H9 (cell line): ENCODE measurements around the gene TPPP2. TPM values are rescaled to one million over a fixed set of nuclear protein-coding genes. Genes with fewer than 3 reads are reported as not detected.
A peak's percentile ranks its signal among the peaks of the same experiment; 100 is the strongest.

Experiments used
- DNase-seq: peaks from one replicate; pipeline ENCODE4 v3.0.0-alpha.2; 2017
- H2AFZ ChIP-seq: one replicate; pipeline ENCODE4 v1.6.1; 2013; ENCODE audit warnings: mild to moderate bottlenecking, low read length, control low read depth, moderate library complexity
- H2AK5ac ChIP-seq: 2 replicates; pipeline ENCODE4 v1.6.1; 2013; ENCODE audit warnings: low read length, control low read depth, mixed read lengths; ENCODE audit not compliant: insufficient read length
- H2BK120ac ChIP-seq: one replicate; pipeline ENCODE4 v1.6.1; 2013; ENCODE audit warnings: low read depth, mild to moderate bottlenecking, low read length, control low read depth, inconsistent platforms; ENCODE audit not compliant: poor library complexity, severe bottlenecking
- H2BK12ac ChIP-seq: 2 replicates; pipeline ENCODE4 v1.6.1; 2013; ENCODE audit warnings: low read length, control low read depth, mixed read lengths, low read depth; ENCODE audit not compliant: insufficient read length
- H2BK15ac ChIP-seq: 2 replicates; pipeline ENCODE4 v1.6.1; 2013; ENCODE audit warnings: low read depth, low read length, control low read depth
- H2BK20ac ChIP-seq: one replicate; pipeline ENCODE4 v1.6.1; 2013; ENCODE audit warnings: low read depth, mild to moderate bottlenecking, low read length, control low read depth, inconsistent platforms; ENCODE audit not compliant: poor library complexity, severe bottlenecking
- H2BK5ac ChIP-seq: 2 replicates; pipeline ENCODE4 v1.6.1; 2013; ENCODE audit warnings: low read length, control low read depth, mixed read lengths; ENCODE audit not compliant: insufficient read length
- H3K14ac ChIP-seq: 2 replicates; pipeline ENCODE4 v1.6.1; 2013; ENCODE audit warnings: low read length, control low read depth; ENCODE audit not compliant: insufficient read depth
- H3K18ac ChIP-seq: 2 replicates; pipeline ENCODE4 v1.6.1; 2013; ENCODE audit warnings: low read depth, mild to moderate bottlenecking, mixed read lengths, low read length, control low read depth; ENCODE audit not compliant: insufficient read length
- H3K23ac ChIP-seq: 2 replicates; pipeline ENCODE4 v1.6.1; 2013; ENCODE audit warnings: low read length, control low read depth, mixed read lengths, low read depth; ENCODE audit not compliant: insufficient read length
- H3K23me2 ChIP-seq: 2 replicates; pipeline ENCODE4 v1.6.1; 2013; ENCODE audit warnings: low read depth, mild to moderate bottlenecking, mixed read lengths, low read length, control low read depth; ENCODE audit not compliant: insufficient read length, poor library complexity, severe bottlenecking
- H3K27ac ChIP-seq: 2 replicates; pipeline ENCODE4 v1.5.1; 2013; ENCODE audit warnings: low read length, control low read depth, mixed read lengths, low read depth; ENCODE audit not compliant: insufficient read length
- H3K27me3 ChIP-seq: 2 replicates; pipeline ENCODE4 v1.6.1; 2013; ENCODE audit warnings: low read length, control low read depth, inconsistent platforms; ENCODE audit not compliant: insufficient read depth
- H3K4ac ChIP-seq: 2 replicates; pipeline ENCODE4 v1.6.1; 2013; ENCODE audit warnings: low read depth, mild to moderate bottlenecking, control low read depth, inconsistent platforms, low read length, moderate library complexity
- H3K4me1 ChIP-seq: 2 replicates; pipeline ENCODE4 v1.6.1; 2013; ENCODE audit warnings: low read length, control low read depth, inconsistent platforms; ENCODE audit not compliant: insufficient read depth
- H3K4me2 ChIP-seq: 2 replicates; pipeline ENCODE4 v1.6.1; 2013; ENCODE audit warnings: low read length, control low read depth, mixed read lengths; ENCODE audit not compliant: insufficient read length, insufficient read depth
- H3K56ac ChIP-seq: 2 replicates; pipeline ENCODE4 v1.6.1; 2013; ENCODE audit warnings: low read depth, mild to moderate bottlenecking, mixed read lengths, low read length, control low read depth; ENCODE audit not compliant: insufficient read length
- H3K79me1 ChIP-seq: 2 replicates; pipeline ENCODE4 v1.6.1; 2013; ENCODE audit warnings: low read depth, mild to moderate bottlenecking, moderate library complexity, low read length, control low read depth, inconsistent platforms; ENCODE audit not compliant: insufficient read depth, poor library complexity, severe bottlenecking
- H3K79me2 ChIP-seq: 2 replicates; pipeline ENCODE4 v1.6.1; 2013; ENCODE audit warnings: low read length, control low read depth, inconsistent platforms; ENCODE audit not compliant: insufficient read depth
- H3K9ac ChIP-seq: 2 replicates; pipeline ENCODE4 v1.6.1; 2013; ENCODE audit warnings: low read length, control low read depth, mixed read lengths; ENCODE audit not compliant: insufficient read length; ENCODE audit errors: extremely low read depth
- H3K9me3 ChIP-seq: one replicate; pipeline ENCODE4 v1.6.1; 2013; ENCODE audit warnings: low read depth, low read length, inconsistent platforms; ENCODE audit not compliant: control insufficient read depth
- H3T11ph ChIP-seq: one replicate; pipeline ENCODE4 v1.6.1; 2013; ENCODE audit warnings: mild to moderate bottlenecking, low read length, control low read depth, inconsistent platforms
- H4K20me1 ChIP-seq: one replicate; pipeline ENCODE4 v1.6.1; 2013; ENCODE audit not compliant: control insufficient read depth, insufficient read length, insufficient read depth
- H4K5ac ChIP-seq: 2 replicates; pipeline ENCODE4 v1.6.1; 2013; ENCODE audit warnings: low read depth, mild to moderate bottlenecking, mixed read lengths, low read length, control low read depth; ENCODE audit not compliant: insufficient read length
- H4K8ac ChIP-seq: replicated peaks from 2 replicates; pipeline ENCODE4 v1.6.1; 2013; ENCODE audit warnings: low read length, control low read depth, mixed read lengths, low read depth; ENCODE audit not compliant: insufficient read length
- H4K91ac ChIP-seq: 2 replicates; pipeline ENCODE4 v1.6.1; 2013; ENCODE audit warnings: low read depth, mild to moderate bottlenecking, moderate library complexity, mixed read lengths, low read length, control low read depth; ENCODE audit not compliant: insufficient read length
- H3K27ac Mint-ChIP-seq, 3 experiments: 2 replicates in 2 of 3; 3 replicates in 1 of 3; pipeline ENCODE4 v1.8.0; 2020 to 2021; ENCODE audit warnings: mixed read lengths in 3 of 3, mild to moderate bottlenecking in 1 of 3, moderate library complexity in 1 of 3
- H3K27me3 Mint-ChIP-seq: 2 replicates; pipeline ENCODE4 v1.8.0; 2021; ENCODE audit warnings: low read depth, mild to moderate bottlenecking, moderate library complexity, mixed read lengths
- H3K36me3 Mint-ChIP-seq, 3 experiments: 2 replicates in 2 of 3; 3 replicates in 1 of 3; pipeline ENCODE4 v1.8.0; 2020 to 2021; ENCODE audit warnings: low read depth in 3 of 3, mixed read lengths in 3 of 3; ENCODE audit not compliant: insufficient read depth in 1 of 3
- H3K4me1 Mint-ChIP-seq, 2 experiments: 2 replicates each; pipeline ENCODE4 v1.8.0; 2020; ENCODE audit warnings: mixed read lengths in 2 of 2
- H3K4me3 Mint-ChIP-seq, 2 experiments: 2 replicates in 1 of 2; 3 replicates in 1 of 2; pipeline ENCODE4 v1.8.0; 2020 to 2021; ENCODE audit warnings: mild to moderate bottlenecking in 2 of 2, mixed read lengths in 2 of 2, moderate library complexity in 1 of 2
- H3K9me3 Mint-ChIP-seq, 2 experiments: 2 replicates in 1 of 2; 3 replicates in 1 of 2; pipeline ENCODE4 v1.8.0; 2020; ENCODE audit warnings: mild to moderate bottlenecking in 2 of 2, mixed read lengths in 2 of 2, moderate library complexity in 1 of 2
- CTCF ChIP-seq: fragments of 200-600 bp; sonication (generic); conservative IDR thresholded peaks from 3 replicates; pipeline ENCODE4 v1.8.0; 2021; ENCODE audit warnings: antibody characterized with exemption, mild to moderate bottlenecking
- WGBS: extraction: QIAGEN DNeasy Blood & Tissue Kit; methylation state at CpG from one replicate; pipeline ENCODE4 v1.1.7; 2013; ENCODE audit warnings: missing lambda C conversion rate, low lambda C conversion rate, mixed read lengths; ENCODE audit not compliant: insufficient read length; ENCODE audit errors: extremely low coverage; 5-methylcytosine and 5-hydroxymethylcytosine counted together
- total RNA-seq: library from RNA; stranded (reverse); gene quantifications from 2 replicates; pipeline ENCODE4 v1.2.1, GENCODE V29; 2021

Gene TPPP2
- total RNA-seq, 1 experiment from 2014 or later: not detected

- Histone ChIP-seq H3K9ac (peak overlapping the region; percentile 26), H2AFZ (no peak overlapping the region), H4K91ac (no peak overlapping the region), H3K4ac (no peak overlapping the region), H3K4me2 (peak overlapping the region; percentile 85), H4K8ac (no peak overlapping the region), H4K20me1 (no peaks in the 10 kb centered on the region), H3K9me3 (no peaks in the 10 kb centered on the region), H2BK20ac (no peak overlapping the region), H3K4me1 (peaks cover 4% of the 10 kb centered on the region; the same call in 1 of the 2 replicates), H3K79me2 (no peaks in the 10 kb centered on the region), H2AK5ac (no peak overlapping the region), H2BK5ac (no peak overlapping the region), H4K5ac (no peak overlapping the region), H3K27me3 (no peaks in the 10 kb centered on the region), H3K23ac (no peak overlapping the region), H3K27ac (no peak overlapping the region), H3K14ac (peak overlapping the region; percentile 74; the same call in 1 of the 2 replicates), H2BK15ac (no peak overlapping the region), H2BK12ac (no peak overlapping the region), H3K56ac (no peak overlapping the region), H2BK120ac (no peak overlapping the region), H3T11ph (no peak overlapping the region), H3K23me2 (peaks cover 31% of the 10 kb centered on the region), H3K79me1 (no peaks in the 10 kb centered on the region), H3K18ac (peak overlapping the region; percentile 69)
- WGBS: no CpG with 5 or more reads among the region's 40 CpGs
- Mint-ChIP-seq H3K27ac (peak overlapping the region; percentile 88 to 96 (median 89); a peak in 6 of 7 replicates), H3K4me3 (peak overlapping the region; percentile 88 to 92), H3K36me3 (peaks cover 15 to 24% (median 19%) of the 10 kb centered on the region in 3 experiments), H3K4me1 (peaks cover 26 to 30% of the 10 kb centered on the region in 2 experiments), H3K9me3 (no peaks in the 10 kb centered on the region), H3K27me3 (peaks cover 20% of the 10 kb centered on the region)
- DNase-seq: peak; percentile 79
- no peak for TF ChIP-seq CTCF
Measured at GRCh38 chr14:21069388-21070082, 39.5 kb downstream of the TPPP2 start.
